Stimulated activated CD4-positive, alpha-beta T cell treated with anti-CD3 and anti-CD28 coated beads, Interleukin-1b, Interleukin-23, amount 100 ng/mL, for 48 hours (primary cell): ENCODE data around the gene KIF1A.
A peak's percentile ranks its signal among the peaks of the same experiment; 100 is the strongest.
"Not testable (repeated sequence)": the region's sequence is repeated elsewhere in the genome, so short reads cannot be mapped to it uniquely, and the experiment has no call there.

Experiments used
- DNase-seq: peaks from one replicate; pipeline ENCODE4 v3.0.0-alpha.2; 2020

KIF1A gene

DNA sequence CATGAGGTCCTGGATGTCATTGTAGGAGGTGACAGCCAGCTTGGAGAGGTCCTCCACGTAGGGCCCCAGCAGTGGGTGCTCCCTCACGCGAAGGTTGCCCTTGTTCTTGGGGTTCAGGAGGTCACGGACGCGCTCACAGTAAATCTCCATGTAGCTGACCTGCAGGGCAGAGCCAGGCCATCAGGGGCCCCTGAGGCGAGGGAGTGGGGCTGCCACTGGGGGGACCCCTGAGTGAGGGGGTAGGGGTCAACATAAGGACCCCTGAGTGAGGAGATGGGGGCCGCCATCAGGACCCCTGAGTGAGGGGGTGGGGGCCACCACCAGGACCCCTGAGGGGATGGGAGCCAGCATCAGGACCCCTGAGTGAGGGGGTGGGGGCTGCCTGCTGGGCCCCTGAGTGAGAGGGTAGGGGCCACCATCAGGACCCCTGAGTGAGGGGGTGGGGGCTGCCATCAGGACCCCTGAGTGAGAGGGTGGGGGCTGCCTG lies 33.6 kb downstream of the KIF1A start:
- DNase-seq: no peak

- DNase-seq: peak; percentile 19
These were observed 34.3 kb downstream of the KIF1A start for GRCh38 chr2:240785424-240786335.

- no peak for DNase-seq
These were observed 35.2 kb downstream of the KIF1A start for GRCh38 chr2:240784629-240785423.

GRCh38 chr2:240783819-240784621 lies 36.0 kb downstream of the KIF1A start:
- DNase-seq: peak; percentile 0

GRCh38 chr2:240782886-240783818 lies 36.9 kb downstream of the KIF1A start:
- DNase-seq: no peak

- DNase-seq: no peak
These were observed 37.7 kb downstream of the KIF1A start for GRCh38 chr2:240782221-240782885.

GRCh38 chr2:240781471-240782220 lies 38.4 kb downstream of the KIF1A start:
- DNase-seq: no peak

DNA sequence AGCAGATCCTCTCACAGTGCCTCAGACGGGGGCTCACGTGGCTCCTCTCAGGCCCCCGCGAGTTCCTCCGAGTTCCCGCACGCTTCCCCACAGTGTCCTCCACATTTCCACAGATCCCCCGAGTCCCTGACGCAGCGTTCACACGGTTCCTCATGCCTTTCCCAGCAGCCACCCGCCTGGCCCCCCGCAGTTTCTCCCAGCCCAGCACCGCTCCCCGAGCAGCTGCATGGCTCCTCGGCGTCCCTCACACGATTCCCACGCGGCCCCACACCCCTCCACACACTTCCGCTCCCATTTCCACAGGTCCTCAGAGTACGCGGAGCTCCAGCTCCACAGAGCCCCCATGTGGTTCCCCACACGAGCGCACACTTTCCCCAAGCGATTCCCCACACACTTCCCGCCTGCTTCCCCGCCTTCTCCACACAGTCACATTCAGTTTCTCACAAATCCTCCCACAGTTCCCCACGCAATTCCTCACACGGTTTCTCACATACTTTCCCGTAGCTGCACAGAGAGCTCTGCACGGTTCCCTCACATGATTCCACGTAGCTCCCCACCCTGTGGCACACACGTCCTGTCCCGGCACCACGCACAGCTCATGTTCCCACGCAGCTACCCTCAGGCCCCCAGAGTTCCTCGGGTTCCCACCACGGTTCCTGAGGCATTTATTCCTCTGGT lies 39.9 kb downstream of the KIF1A start:
- no peak for DNase-seq

GRCh38 chr2:240779250-240779832 lies 40.7 kb downstream of the KIF1A start:
- DNase-seq: not testable (repeated sequence)

GRCh38 chr2:240778426-240778825 lies 41.6 kb downstream of the KIF1A start:
- no peak for DNase-seq

DNA sequence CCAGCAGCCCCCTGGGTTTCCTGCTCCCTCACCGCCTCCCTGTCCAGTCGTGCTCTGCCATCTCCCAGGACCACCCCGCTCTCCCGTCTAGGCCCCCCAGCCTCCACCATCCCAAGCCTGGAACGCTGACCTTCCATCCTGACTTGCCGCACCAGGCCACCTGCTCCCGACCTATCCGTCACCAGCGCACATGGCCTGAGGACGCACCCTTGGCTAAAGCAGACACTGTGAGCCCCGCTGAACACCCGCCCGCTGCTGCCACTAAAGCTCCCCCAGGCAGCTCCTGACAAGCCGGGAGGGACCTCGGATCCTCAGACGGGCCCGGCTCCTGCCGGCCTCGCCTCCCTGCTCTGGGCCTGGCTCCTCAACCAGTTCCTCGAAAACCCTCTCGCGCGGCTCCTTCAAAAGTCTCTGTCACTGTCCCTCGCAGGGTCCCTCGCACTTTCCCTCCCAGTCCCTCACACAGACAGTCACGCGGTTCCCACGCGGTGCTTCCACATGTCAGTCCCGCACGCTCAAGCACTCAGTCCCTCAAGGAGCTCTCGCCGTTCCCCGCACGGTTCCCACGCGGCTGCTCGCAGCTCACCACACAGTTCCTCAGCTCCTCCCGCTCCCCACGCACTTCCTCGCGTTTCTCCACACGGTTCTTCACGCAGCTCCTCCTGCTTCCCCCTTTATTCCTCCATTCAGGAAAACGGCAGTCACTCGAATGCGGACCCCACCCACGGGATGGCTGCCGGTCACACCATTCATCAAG lies 42.4 kb downstream of the KIF1A start:
- no peak for DNase-seq

- no peak for DNase-seq
These were observed 44.1 kb downstream of the KIF1A start for GRCh38 chr2:240775905-240776304.

DNA sequence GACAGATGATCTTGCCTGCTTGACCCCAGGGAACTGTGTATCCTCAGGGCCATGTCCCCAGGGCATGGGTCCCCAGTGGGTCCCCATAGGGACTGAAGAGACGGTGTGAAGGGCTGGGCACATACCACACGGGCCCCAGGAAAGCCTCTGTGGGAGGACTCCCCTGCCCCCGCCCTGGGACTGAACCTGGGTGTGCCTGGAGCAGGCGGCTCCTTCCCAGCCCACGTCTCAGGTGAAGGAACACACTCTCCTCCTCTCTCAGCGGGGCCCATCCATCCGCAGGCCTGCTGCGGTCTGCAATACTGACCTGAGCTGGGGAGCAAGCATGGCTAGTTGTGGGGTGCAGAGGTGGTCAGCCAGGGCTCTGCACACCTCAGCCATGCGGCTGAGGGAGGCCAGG lies 45.2 kb downstream of the KIF1A start:
- no peak for DNase-seq

GRCh38 chr2:240769096-240769495 lies 50.9 kb downstream of the KIF1A start:
- DNase-seq: no peak

DNA sequence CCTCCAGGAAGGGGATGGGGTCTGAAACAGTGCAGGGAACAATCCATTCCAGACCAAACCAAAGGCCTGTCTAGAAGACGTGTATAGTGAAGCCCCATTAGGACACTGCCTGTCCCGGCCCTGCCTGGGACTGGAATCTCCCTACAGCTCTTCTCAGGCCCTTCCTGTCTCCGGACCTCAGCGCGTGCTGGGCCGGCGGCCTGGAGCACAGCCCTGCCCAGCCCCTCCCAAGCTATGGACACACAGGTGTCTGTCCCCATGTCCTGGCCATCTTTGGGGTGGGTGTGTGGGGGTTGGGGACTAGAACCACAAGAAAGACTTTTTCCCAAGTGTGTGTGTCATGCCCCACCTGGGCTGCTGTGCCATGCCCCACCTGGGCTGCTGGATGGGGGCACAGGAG lies 51.8 kb downstream of the KIF1A start:
- no peak for DNase-seq

- no peak for DNase-seq
These were observed 52.7 kb downstream of the KIF1A start for GRCh38 chr2:240767341-240767740.

DNA sequence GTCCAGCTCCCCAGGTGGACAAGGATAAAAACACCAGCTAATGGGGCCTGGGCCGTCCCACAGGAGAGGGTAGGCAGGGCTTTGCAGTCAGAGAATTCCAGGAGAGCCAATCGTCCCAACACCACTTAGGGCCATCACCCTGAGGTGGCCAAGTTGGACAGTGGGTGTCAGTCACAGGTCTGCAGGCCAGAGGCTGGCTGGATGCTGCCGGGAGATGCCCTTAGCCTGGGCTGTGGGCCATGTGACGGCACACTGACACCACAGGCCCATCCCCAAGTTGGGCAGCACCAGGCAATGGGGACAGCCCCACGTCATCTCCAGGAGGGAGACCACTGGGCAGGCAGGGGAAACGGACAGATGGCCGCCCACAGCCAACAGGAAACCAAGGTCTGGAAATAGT lies 53.9 kb downstream of the KIF1A start:
- DNase-seq: no peak

DNA sequence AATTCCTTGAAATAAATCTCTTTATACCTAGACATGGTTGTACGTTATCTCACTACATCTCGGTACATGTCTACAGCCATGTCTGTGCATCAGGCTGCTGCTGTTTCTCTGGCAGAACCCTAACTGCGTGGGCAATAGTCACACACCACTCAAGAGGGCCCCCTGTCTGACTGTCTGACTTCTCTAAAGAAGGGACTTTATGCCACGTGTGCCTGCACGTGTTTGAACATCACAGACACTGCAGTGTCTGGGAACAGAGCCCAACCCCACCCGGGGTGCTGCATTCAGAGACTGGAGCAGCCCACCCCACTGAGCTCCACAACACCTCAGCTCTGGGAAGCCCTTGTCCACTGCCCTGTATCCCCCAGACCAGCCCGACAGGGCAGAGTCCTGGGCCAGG lies 55.0 kb downstream of the KIF1A start:
- no peak for DNase-seq

GRCh38 chr2:240764605-240765004 lies 55.4 kb downstream of the KIF1A start:
- no peak for DNase-seq
